Measurements from ENCODE around the gene GPC5.

DNA sequence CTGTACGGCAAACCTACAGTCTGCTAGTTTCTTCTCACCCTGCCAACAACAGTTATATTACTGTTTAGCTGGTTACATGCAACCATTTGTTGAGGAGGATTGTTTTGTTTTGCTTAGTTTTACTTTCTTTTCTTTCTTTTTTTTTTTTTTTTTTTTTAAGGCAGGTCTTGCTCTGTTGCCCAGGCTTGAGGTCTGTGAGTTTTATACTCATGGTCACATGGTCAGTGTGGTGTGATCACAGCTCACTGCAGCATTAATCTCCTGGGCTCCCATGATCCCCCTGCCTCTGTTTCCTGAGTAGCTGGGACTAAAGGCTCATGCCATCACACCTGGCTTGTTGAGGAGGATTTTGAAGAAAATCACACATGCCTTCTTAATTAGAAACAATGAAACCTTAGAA lies 505.6 kb downstream of the GPC5 start:
- no peak for TF ChIP-seq CTCF (IDR thresholded peaks at IDR 0.05)
- TF ChIP-seq, protein P1, sequence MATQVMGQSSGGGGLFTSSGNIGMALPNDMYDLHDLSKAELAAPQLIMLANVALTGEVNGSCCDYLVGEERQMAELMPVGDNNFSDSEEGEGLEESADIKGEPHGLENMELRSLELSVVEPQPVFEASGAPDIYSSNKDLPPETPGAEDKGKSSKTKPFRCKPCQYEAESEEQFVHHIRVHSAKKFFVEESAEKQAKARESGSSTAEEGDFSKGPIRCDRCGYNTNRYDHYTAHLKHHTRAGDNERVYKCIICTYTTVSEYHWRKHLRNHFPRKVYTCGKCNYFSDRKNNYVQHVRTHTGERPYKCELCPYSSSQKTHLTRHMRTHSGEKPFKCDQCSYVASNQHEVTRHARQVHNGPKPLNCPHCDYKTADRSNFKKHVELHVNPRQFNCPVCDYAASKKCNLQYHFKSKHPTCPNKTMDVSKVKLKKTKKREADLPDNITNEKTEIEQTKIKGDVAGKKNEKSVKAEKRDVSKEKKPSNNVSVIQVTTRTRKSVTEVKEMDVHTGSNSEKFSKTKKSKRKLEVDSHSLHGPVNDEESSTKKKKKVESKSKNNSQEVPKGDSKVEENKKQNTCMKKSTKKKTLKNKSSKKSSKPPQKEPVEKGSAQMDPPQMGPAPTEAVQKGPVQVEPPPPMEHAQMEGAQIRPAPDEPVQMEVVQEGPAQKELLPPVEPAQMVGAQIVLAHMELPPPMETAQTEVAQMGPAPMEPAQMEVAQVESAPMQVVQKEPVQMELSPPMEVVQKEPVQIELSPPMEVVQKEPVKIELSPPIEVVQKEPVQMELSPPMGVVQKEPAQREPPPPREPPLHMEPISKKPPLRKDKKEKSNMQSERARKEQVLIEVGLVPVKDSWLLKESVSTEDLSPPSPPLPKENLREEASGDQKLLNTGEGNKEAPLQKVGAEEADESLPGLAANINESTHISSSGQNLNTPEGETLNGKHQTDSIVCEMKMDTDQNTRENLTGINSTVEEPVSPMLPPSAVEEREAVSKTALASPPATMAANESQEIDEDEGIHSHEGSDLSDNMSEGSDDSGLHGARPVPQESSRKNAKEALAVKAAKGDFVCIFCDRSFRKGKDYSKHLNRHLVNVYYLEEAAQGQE (IDR thresholded peaks at IDR 0.05; ENCODE audit: insufficient read depth in 1 of 2, low read depth in 2 of 2, low read length in 1 of 2), result no peak
